Pancreas (tissue), 10 donors: ENCODE measurements around the gene B4GALT4. TPM values are rescaled to one million over a fixed set of nuclear protein-coding genes. Genes with fewer than 3 reads are reported as not detected.
A peak's percentile ranks its signal among the peaks of the same experiment; 100 is the strongest.

Experiments used
- ATAC-seq, 4 donors: fragments of 200-7000 bp; cut with Tn5 transposase; one replicate each; pipeline versions ENCODE4 v1.8.0 to v1.9.1; 2020; ENCODE audit warnings: mild to moderate bottlenecking in 4 of 4, moderate library complexity in 4 of 4
- DNase-seq, 6 donors: peaks; one replicate each; pipeline ENCODE4 v3.0.0-alpha.2; 2020
- FAIRE-seq: peaks from 2 replicates; lab custom pipeline; 2012; peaks lifted over from hg19 to GRCh38; lab: Jason Lieb, UNC
- H3K27ac ChIP-seq, 4 donors: fragments of 200-600 bp; sonication (generic); 1 replicate in 3 of 4; 2 replicates in 1 of 4; pipeline versions ENCODE4 v1.5.0 to v1.8.0; 2020
- H3K27me3 ChIP-seq, 4 donors: fragments of 200-600 bp; one replicate each; pipeline ENCODE4 v1.8.0; 2021
- H3K36me3 ChIP-seq, 3 donors: fragments of 200-600 bp; sonication (generic) in 1 of 3; one replicate each; pipeline versions ENCODE4 v1.5.0 to v1.8.0; 2020 to 2021
- H3K4me1 ChIP-seq, 3 donors: fragments of 200-600 bp; one replicate each; pipeline ENCODE4 v1.8.0; 2021
- H3K4me3 ChIP-seq, 4 donors: fragments of 200-600 bp; sonication (generic) in 2 of 4; one replicate each; pipeline versions ENCODE4 v1.5.0 to v1.8.0; 2020 to 2021
- H3K9me3 ChIP-seq, 4 donors: fragments of 200-600 bp; one replicate each; pipeline ENCODE4 v1.8.0; 2021
- CTCF ChIP-seq, 4 donors: fragments of 200-600 bp; sonication (generic) in 3 of 4; IDR thresholded peaks; one replicate each; pipeline versions ENCODE4 v1.5.0 to v1.8.0; 2021; ENCODE audit warnings: antibody characterized with exemption in 4 of 4
- WGBS, 2 donors: extraction: QIAGEN DNeasy Blood & Tissue Kit; methylation state at CpG; one replicate each; pipeline ENCODE4 v1.1.7; 2013; 5-methylcytosine and 5-hydroxymethylcytosine counted together
- intact Hi-C, 3 donors: fragments of 100-400 bp; cut with DNase I; formaldehyde crosslinking; loops; one replicate each; pipeline versions ENCODE4 v1.11.1 to v1.14.2; 2022
- polyA plus RNA-seq, 2 donors: library from polyadenylated mRNA; stranded (reverse); fragments of 200-250 nt; gene quantifications; one replicate each; pipeline ENCODE4 v1.2.3, GENCODE V29; 2013
- total RNA-seq, 6 donors: library from RNA; stranded (reverse); fragmentation: NEBNext Ultra II Directional in 4 of 6; extraction: Animal tissue kit (Norgen Biotek cat#: 25700) in 4 of 6; gene quantifications; one replicate each; pipeline versions ENCODE4 v1.2.1 to v1.2.4, GENCODE V29; 2021 to 2023
- donor health status: healthy with polysubstance abuse.
- donor health status: DM: no; HTN: no; CAD: no; lungs with moderate emphysema.
- donor health status: DM: no; HTN: no; CAD: no.
- donor health status: control.
- donor health status: control.
- donor health status: Bipolar disorder and iron deficiency.
- donor health status: DM: yes; HTN: yes; CAD: no.
- donor health status: DM: no; HTN: no; CAD: no.
- donor health status: DM: no; HTN: no; CAD: no.
- donor health status: DM: yes; HTN: yes; CAD: no.

The B4GALT4 gene
- total and polyA plus RNA-seq, 8 donors, result 9.1 to 22.9 (median 14.6) TPM

- ATAC-seq (peak in 3 of 4 donors; percentile 41 to 53 (median 51)), DNase-seq (peak in 1 of 6 donors; percentile 18), FAIRE-seq (no peak)
- intact Hi-C loops, result no loop called here
- Histone ChIP-seq H3K4me1 (peaks cover 0 to 7% (median 4%) of the 10 kb centered on the region in 3 donors), H3K27me3 (no peaks in the 10 kb centered on the region), H3K9me3 (no peaks in the 10 kb centered on the region), H3K27ac (peak overlapping the region in 3 of 4 donors; percentile 20 to 39 (median 24)), H3K36me3 (peaks cover 0 to 23% (median 11%) of the 10 kb centered on the region in 3 donors), H3K4me3 (no peak overlapping the region)
- WGBS, 2 donors, result 61 to 67% methylated on average over 6 of the region's 6 CpGs
- TF ChIP-seq CTCF (IDR thresholded peaks at IDR 0.05), result no peak
These were observed 28.9 kb downstream of the B4GALT4 start for GRCh38 chr3:119211803-119212202.

GRCh38 chr3:119211193-119211592 lies 29.5 kb downstream of the B4GALT4 start:
- peak in 2 of 6 donors; percentile 9 to 19 for DNase-seq
- H3K27me3 ChIP-seq, result no peaks in the 10 kb centered on the region
- no peaks in the 10 kb centered on the region for H3K9me3 ChIP-seq
- TF ChIP-seq CTCF (IDR thresholded peaks at IDR 0.05), result no peak
- WGBS, 2 donors, result 16 to 21% methylated on average over 4 of the region's 4 CpGs
- no peak for FAIRE-seq
- ATAC-seq, result peak; percentile 72 to 86 (median 84)
- peaks cover 0 to 19% (median 8%) of the 10 kb centered on the region in 3 donors for H3K36me3 ChIP-seq
- intact Hi-C loops, result no loop called here
- H3K4me1 ChIP-seq, result peaks cover 0 to 7% (median 4%) of the 10 kb centered on the region in 3 donors
- H3K4me3 ChIP-seq, result no peak overlapping the region
- H3K27ac ChIP-seq, result peak overlapping the region in 2 of 4 donors; percentile 50 to 61

- H3K4me1 ChIP-seq, result peaks cover 0 to 8% (median 7%) of the 10 kb centered on the region in 3 donors
- 84 to 89% methylated on average over 3 of the region's 3 CpGs for whole genome bisulfite sequencing, 2 donors
- no peak for FAIRE-seq
These were observed 33.2 kb downstream of the B4GALT4 start for GRCh38 chr3:119207512-119207875.

GRCh38 chr3:119206611-119207511 lies 33.8 kb downstream of the B4GALT4 start:
- 57 to 59% methylated on average over 4 of the region's 4 CpGs for WGBS, 2 donors
- Histone ChIP-seq H3K4me1 (peaks cover 0 to 7% (median 4%) of the 10 kb centered on the region in 3 donors), H3K27me3 (no peaks in the 10 kb centered on the region), H3K4me3 (no peak overlapping the region), H3K9me3 (no peaks in the 10 kb centered on the region), H3K36me3 (no peaks in the 10 kb centered on the region), H3K27ac (peak overlapping the region; percentile 26 to 76 (median 55))
- no peak for TF ChIP-seq CTCF (IDR thresholded peaks at IDR 0.05)
- DNase-seq (peak in 4 of 6 donors; percentile 18 to 62 (median 38)), ATAC-seq (peak; percentile 25 to 57 (median 56)), FAIRE-seq (no peak)
- intact Hi-C loops, result no loop called here

More at GRCh38 chr3:119207512-119207875, 33.2 kb downstream of the B4GALT4 start:
- H3K4me3 ChIP-seq, result no peak overlapping the region
- H3K27me3 ChIP-seq, result no peaks in the 10 kb centered on the region
- DNase-seq, result no peak
- peak overlapping the region in 2 of 4 donors; percentile 70 to 76 for H3K27ac ChIP-seq
- no peak for TF ChIP-seq CTCF (IDR thresholded peaks at IDR 0.05)
- no peaks in the 10 kb centered on the region for H3K9me3 ChIP-seq
- H3K36me3 ChIP-seq, result no peaks in the 10 kb centered on the region
- intact Hi-C loops, result no loop called here
- no peak for ATAC-seq
